Duodenal mucosa (tissue), 2 donors: ENCODE measurements around the gene KCNH1.

Experiments used
- H3K27ac ChIP-seq: one replicate; pipeline ENCODE4 v1.7.0; 2013; ENCODE audit warnings: low read depth, low read length
- H3K27me3 ChIP-seq, 2 donors: one replicate each; pipeline ENCODE4 v1.7.0; 2013; ENCODE audit warnings: low read length in 2 of 2, control low read depth in 1 of 2; ENCODE audit not compliant: insufficient read depth in 2 of 2, control insufficient read depth in 1 of 2
- H3K36me3 ChIP-seq, 2 donors: one replicate each; pipeline ENCODE4 v1.7.0; 2013; ENCODE audit warnings: low read length in 2 of 2, control low read depth in 1 of 2; ENCODE audit not compliant: insufficient read depth in 2 of 2, control insufficient read depth in 1 of 2
- H3K4me1 ChIP-seq, 2 donors: one replicate each; pipeline ENCODE4 v1.7.0; 2013; ENCODE audit warnings: low read length in 2 of 2, control low read depth in 1 of 2; ENCODE audit not compliant: insufficient read depth in 2 of 2, control insufficient read depth in 1 of 2
- H3K4me3 ChIP-seq, 2 donors: one replicate each; pipeline ENCODE4 v1.7.0; 2013; ENCODE audit warnings: low read length in 2 of 2, low read depth in 1 of 2
- H3K9ac ChIP-seq, 2 donors: one replicate each; pipeline ENCODE4 v1.7.0; 2013; ENCODE audit warnings: low read length in 2 of 2, low read depth in 1 of 2
- H3K9me3 ChIP-seq, 2 donors: one replicate each; pipeline ENCODE4 v1.7.0; 2013; ENCODE audit warnings: low read length in 2 of 2, control low read depth in 1 of 2; ENCODE audit not compliant: control insufficient read depth in 1 of 2

Gene KCNH1

DNA sequence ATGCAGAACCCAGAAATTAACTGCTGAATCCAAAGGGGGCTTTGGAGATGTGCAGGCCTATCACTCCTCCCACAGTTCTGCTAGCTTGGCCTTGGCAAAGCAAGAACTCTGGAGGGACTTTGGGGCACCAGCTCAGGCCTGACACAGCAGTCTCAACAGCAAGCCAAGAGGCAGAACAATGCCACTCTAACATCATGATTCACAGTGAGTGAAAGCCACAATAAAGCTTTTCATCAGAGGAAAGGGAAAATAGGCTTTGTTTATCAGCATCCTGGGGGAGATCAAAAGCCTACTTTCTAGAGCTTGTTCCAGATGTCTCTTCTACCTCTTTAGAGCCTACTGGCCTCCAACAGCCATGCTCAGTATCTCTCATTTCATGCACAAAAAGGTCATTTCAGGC lies 283.4 kb downstream of the KCNH1 start:
- Histone ChIP-seq H3K4me3 (no peak overlapping the region), H3K9me3 (no peaks in the 10 kb centered on the region), H3K27ac (no peak overlapping the region), H3K9ac (no peak overlapping the region), H3K4me1 (no peaks in the 10 kb centered on the region), H3K27me3 (no peaks in the 10 kb centered on the region), H3K36me3 (no peaks in the 10 kb centered on the region)

DNA sequence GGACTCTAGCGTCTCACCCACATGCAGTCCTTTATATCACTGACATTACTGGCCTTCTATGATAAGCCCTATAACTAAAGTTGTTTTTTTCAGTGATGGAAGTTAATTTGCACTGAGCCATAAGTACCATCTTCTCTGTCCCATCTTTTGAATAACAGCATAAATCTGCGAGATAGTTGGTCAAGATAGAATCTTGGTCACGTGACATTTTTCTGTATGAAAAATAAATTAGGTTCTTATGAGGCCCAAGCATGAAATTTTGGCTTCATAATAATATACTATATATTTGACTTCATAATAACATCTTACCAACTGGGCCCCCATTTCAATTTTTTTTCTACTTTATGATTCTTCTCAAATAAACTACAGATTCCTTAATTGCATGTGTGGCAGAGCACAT lies 285.5 kb downstream of the KCNH1 start:
- H3K36me3 ChIP-seq = no peaks in the 10 kb centered on the region
- H3K9ac ChIP-seq = no peak overlapping the region
- no peaks in the 10 kb centered on the region for H3K9me3 ChIP-seq
- no peak overlapping the region for H3K4me3 ChIP-seq
- H3K27me3 ChIP-seq = no peaks in the 10 kb centered on the region
- H3K27ac ChIP-seq = no peak overlapping the region
- H3K4me1 ChIP-seq = no peaks in the 10 kb centered on the region

DNA sequence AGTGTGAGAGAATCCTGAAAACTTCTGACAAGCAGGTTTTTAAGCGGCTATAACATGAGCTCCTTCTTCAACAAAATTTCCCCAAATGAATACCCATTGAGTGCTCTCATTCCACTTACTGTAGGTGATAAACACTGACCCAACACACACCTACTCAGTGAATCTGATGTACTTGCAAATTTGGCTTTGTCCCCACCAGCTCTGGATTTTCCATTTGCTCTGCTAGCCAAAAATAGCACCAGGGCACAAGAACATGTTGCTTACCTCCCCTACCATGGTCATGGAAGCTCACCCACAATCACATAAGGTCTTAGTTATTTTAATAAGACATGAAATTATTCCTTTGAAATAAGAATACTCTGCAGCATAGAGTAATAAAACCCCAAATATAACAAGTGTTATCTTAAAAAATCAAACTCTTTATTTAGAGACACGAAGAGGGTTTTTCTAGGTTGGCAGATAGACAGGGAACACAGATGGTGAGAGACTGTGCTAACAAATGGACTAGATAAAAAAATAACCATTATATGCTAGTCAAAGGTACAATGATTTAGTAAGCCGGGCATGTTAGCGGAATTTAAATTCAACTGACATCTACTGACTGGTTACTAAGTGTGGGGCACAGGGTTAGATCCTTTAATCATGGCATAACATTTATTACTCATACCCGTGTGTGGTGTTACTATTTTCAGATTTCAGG lies 291.9 kb downstream of the KCNH1 start:
- no peaks in the 10 kb centered on the region for H3K36me3 ChIP-seq
- no peaks in the 10 kb centered on the region for H3K4me1 ChIP-seq
- H3K9me3 ChIP-seq = no peaks in the 10 kb centered on the region
- H3K27ac ChIP-seq = no peak overlapping the region
- no peak overlapping the region for H3K4me3 ChIP-seq
- no peaks in the 10 kb centered on the region for H3K27me3 ChIP-seq
- H3K9ac ChIP-seq = no peak overlapping the region

DNA sequence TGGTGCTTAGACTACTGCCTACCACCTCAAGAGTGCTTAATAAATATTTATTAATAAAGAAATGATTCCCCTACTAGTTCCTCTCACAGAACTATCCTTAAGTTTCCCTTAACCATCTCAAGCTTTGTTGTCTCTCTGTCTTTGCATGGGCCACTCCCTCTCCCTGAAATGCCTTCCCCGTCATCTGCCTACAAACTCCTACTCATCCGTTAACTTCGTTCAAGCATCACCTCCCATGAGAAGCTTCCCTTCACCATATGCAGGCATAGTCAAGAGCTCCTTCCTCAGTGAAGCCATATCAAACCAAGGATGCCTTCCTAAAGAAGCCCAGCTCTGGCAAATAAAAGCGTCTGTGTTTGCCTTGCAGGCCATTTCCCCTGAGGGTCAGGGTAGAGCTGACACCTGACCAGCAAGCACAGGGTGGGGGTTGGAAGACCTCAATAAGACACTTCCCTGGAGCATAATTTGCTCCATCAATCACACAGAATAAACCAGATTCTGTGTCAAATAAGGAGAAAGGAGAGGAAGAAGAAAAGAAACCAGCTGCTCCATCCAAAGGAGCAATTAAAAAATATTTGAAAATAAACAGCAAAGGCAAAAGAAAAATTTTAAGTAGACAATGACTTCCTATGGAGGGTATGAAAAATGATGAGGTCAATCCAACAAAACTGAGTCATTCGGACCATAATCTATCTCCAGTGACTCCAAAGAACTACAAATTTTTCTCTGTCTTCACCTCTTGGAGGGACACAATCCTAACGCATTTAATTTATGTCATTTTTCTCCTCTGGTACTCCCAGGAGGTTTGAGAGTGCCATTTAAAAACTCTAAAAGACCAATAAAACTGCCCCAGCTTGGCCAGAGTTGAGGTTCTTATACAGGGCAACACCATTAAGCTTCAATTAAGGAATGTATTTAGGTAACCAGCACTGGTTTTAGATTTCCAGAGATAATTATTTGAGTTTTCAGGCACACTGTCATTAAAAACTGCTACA lies 303.6 kb downstream of the KCNH1 start:
- H3K4me1 ChIP-seq = no peaks in the 10 kb centered on the region
- no peaks in the 10 kb centered on the region for H3K27me3 ChIP-seq
- H3K9me3 ChIP-seq = no peaks in the 10 kb centered on the region

DNA sequence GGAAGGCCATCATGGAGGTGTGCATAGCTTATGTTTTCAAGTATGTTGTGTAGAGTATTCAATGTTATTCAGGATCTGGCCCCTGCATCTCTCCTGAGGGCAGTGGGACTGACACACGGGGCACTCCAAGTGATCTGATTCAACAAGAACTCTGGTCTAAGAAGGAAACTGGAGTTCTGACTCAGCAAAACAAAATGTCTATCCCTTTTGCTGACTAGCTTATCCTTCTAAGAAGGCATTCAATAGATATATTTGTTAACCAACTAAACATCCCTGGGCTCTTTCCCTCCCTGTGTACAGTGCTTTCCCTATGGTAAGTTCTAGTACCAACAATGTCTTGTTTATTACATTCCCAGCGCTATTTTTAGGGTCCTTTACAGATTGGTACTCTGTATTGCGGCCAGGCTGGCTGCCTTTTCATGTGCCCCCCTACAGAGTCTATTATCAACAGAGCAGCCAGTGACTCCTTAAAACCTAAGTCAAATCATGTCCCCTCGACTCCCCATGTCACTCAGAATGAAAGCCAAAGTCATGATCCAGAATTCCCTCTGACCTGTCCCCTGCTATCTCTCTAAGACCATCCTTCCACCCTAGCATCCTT lies 304.9 kb downstream of the KCNH1 start:
- H3K9me3 ChIP-seq = no peaks in the 10 kb centered on the region
- H3K4me3 ChIP-seq = no peak overlapping the region
- H3K36me3 ChIP-seq = no peaks in the 10 kb centered on the region
- H3K27me3 ChIP-seq = no peaks in the 10 kb centered on the region
- H3K9ac ChIP-seq = no peak overlapping the region
- no peaks in the 10 kb centered on the region for H3K4me1 ChIP-seq
- no peak overlapping the region for H3K27ac ChIP-seq

More for the DNA sequence above, 303.6 kb downstream of the KCNH1 start:
- H3K9ac ChIP-seq = no peak overlapping the region
- no peaks in the 10 kb centered on the region for H3K36me3 ChIP-seq
- H3K4me3 ChIP-seq = no peak overlapping the region
- H3K27ac ChIP-seq = no peak overlapping the region

DNA sequence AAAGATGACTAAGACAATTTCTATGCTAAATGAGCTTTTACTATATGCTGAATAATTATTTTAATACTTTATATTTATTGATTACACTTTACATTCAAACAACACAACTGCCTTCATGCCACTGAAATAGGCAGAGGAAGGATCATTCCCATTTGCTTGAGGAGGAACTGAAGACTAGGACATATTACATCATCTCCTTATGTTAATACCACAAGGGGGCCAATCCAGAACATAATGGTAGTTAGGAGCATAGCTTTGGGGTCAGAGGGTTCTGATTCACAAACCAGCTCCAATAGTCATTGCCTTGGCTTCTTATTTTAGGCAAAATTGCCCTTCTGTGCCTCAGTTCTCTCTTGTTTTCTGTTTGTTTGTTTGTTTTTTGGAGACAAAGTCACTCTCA lies 306.5 kb downstream of the KCNH1 start:
- H3K4me1 ChIP-seq = no peaks in the 10 kb centered on the region
- H3K9me3 ChIP-seq = no peaks in the 10 kb centered on the region
- no peaks in the 10 kb centered on the region for H3K27me3 ChIP-seq

DNA sequence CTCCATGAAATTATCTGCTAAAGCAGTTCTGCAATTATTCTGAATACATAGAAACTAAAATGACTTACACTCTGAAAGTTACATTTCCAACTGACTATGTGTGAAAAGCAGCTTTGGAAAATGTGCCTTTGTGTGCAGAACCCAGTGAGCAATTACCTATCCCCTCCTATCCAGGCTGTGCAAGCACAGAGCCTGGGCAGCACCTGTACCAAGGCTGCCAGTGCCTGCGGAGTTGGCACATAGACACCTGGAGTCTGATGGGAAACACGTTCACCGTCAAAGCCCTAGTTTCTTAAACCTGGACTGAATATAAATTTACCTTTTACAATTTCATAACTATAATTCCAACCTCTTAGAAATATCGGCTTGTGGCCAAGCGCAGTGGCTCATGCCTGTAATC lies 307.3 kb downstream of the KCNH1 start:
- Histone ChIP-seq H3K9ac (no peak overlapping the region), H3K27ac (no peak overlapping the region), H3K27me3 (no peaks in the 10 kb centered on the region), H3K4me3 (no peak overlapping the region), H3K9me3 (no peaks in the 10 kb centered on the region), H3K36me3 (no peaks in the 10 kb centered on the region), H3K4me1 (no peaks in the 10 kb centered on the region)

More for the DNA sequence above, 306.5 kb downstream of the KCNH1 start:
- Histone ChIP-seq H3K27ac (no peak overlapping the region), H3K36me3 (no peaks in the 10 kb centered on the region), H3K9ac (no peak overlapping the region), H3K4me3 (no peak overlapping the region)

DNA sequence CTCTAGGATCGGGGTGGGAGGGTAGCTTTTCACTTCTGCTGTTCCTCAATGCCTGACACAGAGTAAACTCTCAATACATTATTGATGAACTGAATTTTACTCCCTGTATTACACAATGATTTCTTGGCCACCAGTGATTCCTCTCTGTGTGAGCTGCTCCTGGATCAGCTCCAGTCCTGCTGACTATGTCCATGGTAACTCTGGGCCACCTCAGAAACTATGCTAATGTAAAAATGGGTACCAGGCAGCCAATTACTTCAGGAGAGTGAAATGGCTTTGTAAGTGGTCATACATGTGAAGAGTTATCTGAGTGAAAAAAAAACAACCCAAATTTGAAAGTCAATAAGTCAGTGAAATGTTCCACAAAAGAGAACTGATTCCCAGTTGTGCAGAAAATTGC lies 311.0 kb downstream of the KCNH1 start:
- H3K27ac ChIP-seq = no peak overlapping the region
- no peak overlapping the region for H3K9ac ChIP-seq
- H3K9me3 ChIP-seq = no peaks in the 10 kb centered on the region
- no peak overlapping the region for H3K4me3 ChIP-seq
- no peaks in the 10 kb centered on the region for H3K36me3 ChIP-seq
- no peaks in the 10 kb centered on the region for H3K4me1 ChIP-seq
- H3K27me3 ChIP-seq = no peaks in the 10 kb centered on the region

DNA sequence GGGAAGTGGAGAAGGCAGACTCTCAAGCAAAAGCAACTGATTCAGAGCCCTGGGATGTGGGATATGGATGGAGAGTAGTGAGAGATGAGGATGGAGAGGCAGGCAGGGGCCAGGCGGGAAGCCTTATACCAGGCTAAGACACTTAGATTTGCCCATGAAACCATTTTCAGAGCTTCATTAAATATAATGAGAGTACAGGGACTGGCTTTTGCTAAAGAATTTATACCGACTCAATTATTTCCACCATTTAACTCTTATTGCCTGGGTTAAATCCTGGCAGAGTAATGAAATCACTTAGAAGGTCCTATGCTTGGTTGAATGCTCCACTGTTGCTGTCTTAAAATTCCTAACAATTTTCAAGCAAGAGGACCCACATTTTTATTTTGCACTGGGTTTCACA lies 311.7 kb downstream of the KCNH1 start:
- H3K27me3 ChIP-seq = no peaks in the 10 kb centered on the region
- H3K4me1 ChIP-seq = no peaks in the 10 kb centered on the region
- H3K36me3 ChIP-seq = no peaks in the 10 kb centered on the region
- H3K4me3 ChIP-seq = no peak overlapping the region
- H3K9ac ChIP-seq = no peak overlapping the region
- H3K9me3 ChIP-seq = no peaks in the 10 kb centered on the region
- no peak overlapping the region for H3K27ac ChIP-seq

DNA sequence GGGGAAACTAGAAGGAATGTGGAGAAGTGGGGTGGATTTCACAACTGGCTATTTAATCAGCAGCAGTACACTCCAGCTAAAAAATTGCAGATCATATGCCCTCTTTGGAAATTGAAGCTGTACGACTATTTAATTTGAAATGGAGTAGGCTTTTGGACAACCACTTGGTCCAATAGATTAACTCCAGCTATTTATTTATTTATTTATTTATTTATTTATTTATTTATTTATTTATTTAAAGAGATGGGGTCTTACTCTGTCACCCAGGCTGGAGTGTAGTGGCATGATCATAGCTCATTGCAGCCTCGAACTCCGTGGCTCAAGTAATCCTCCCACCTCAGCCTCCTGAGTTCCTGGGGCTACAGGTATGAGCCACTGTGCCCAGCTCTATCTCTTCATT lies 312.3 kb downstream of the KCNH1 start:
- no peak overlapping the region for H3K9ac ChIP-seq
- no peak overlapping the region for H3K27ac ChIP-seq
- no peaks in the 10 kb centered on the region for H3K4me1 ChIP-seq
- no peak overlapping the region for H3K4me3 ChIP-seq
- H3K9me3 ChIP-seq = no peaks in the 10 kb centered on the region
- H3K27me3 ChIP-seq = no peaks in the 10 kb centered on the region
- H3K36me3 ChIP-seq = no peaks in the 10 kb centered on the region
